Smooth muscle cell (in vitro differentiated cells): ENCODE data around the gene F13A1. TPM values are rescaled to one million over a fixed set of nuclear protein-coding genes. Genes with fewer than 3 reads are reported as not detected.

Source experiments
- DNase-seq: peaks from one replicate; lab custom pipeline; 2025; ENCODE audit not compliant: unreplicated experiment; lab: John Stamatoyannopoulos, UW
- H2AFZ ChIP-seq: fragments of 200-600 bp; sonication (generic); 2 replicates; pipeline ENCODE4 v1.6.0; 2016; ENCODE audit warnings: antibody characterized with exemption, low read depth, mild to moderate bottlenecking
- H3F3A ChIP-seq: fragments of 200-600 bp; sonication (generic); 2 replicates; pipeline ENCODE4 v1.6.0; 2017; ENCODE audit warnings: antibody characterized with exemption, low read depth
- H3K27ac ChIP-seq: fragments of 200-600 bp; sonication (generic); 2 replicates; pipeline ENCODE4 v1.5.1; 2016; ENCODE audit warnings: low read depth, mild to moderate bottlenecking
- H3K27me3 ChIP-seq: fragments of 200-600 bp; sonication (generic); 2 replicates; pipeline ENCODE4 v1.6.1; 2016; ENCODE audit warnings: low read depth, mild to moderate bottlenecking
- H3K36me3 ChIP-seq: fragments of 200-600 bp; sonication (generic); 2 replicates; pipeline ENCODE4 v1.5.1; 2016; ENCODE audit warnings: low read depth
- H3K4me1 ChIP-seq: fragments of 200-600 bp; sonication (generic); 2 replicates; pipeline ENCODE4 v1.5.1; 2016; ENCODE audit warnings: low read depth
- H3K4me2 ChIP-seq: fragments of 200-600 bp; sonication (generic); 2 replicates; pipeline ENCODE4 v1.6.0; 2016; ENCODE audit warnings: mild to moderate bottlenecking
- H3K4me3 ChIP-seq: fragments of 200-600 bp; sonication (generic); 2 replicates; pipeline ENCODE4 v1.5.1; 2016; ENCODE audit warnings: mild to moderate bottlenecking
- H3K79me2 ChIP-seq: fragments of 200-600 bp; sonication (generic); 2 replicates; pipeline ENCODE4 v1.6.0; 2016; ENCODE audit warnings: low read depth, mild to moderate bottlenecking
- H3K9ac ChIP-seq: fragments of 200-600 bp; sonication (generic); 2 replicates; pipeline ENCODE4 v1.6.0; 2016; ENCODE audit warnings: low read depth
- H3K9me3 ChIP-seq: fragments of 200-600 bp; sonication (generic); replicated peaks from 2 replicates; pipeline ENCODE4 v1.5.1; 2016; ENCODE audit warnings: low read depth
- H4K20me1 ChIP-seq: fragments of 200-600 bp; sonication (generic); 2 replicates; pipeline ENCODE4 v1.6.0; 2016; ENCODE audit warnings: low read depth
- CTCF ChIP-seq: fragments of 200-600 bp; sonication (generic); IDR thresholded peaks from 2 replicates; pipeline ENCODE4 v1.5.1; 2017; ENCODE audit warnings: borderline replicate concordance, mild to moderate bottlenecking, antibody characterized with exemption; ENCODE audit not compliant: insufficient read depth, poor library complexity, severe bottlenecking
- WGBS: methylation state at CpG from one replicate; pipeline ENCODE4 v1.1.7; 2016; ENCODE audit warnings: low lambda C conversion rate; 5-methylcytosine and 5-hydroxymethylcytosine counted together
- polyA plus RNA-seq: library from polyadenylated mRNA; unstranded; fragments of >200 nt; fragmentation: Nextera tagmentation; extraction: Ambion mirVana; gene quantifications from 2 replicates; pipeline ENCODE4 v1.2.1, GENCODE V29; 2016
- total RNA-seq: library from RNA; depleted of rRNA; stranded (reverse); fragments of >200 nt; gene quantifications from 2 replicates; pipeline ENCODE4 v1.2.3, GENCODE V29; 2014

Gene F13A1
- total and polyA plus RNA-seq, 2 experiments from 2014 or later = 0.22 TPM; not detected in 1

GRCh38 chr6:6293317-6293716, 27.1 kb downstream of the F13A1 start:
- Histone ChIP-seq H3K4me2 (no peak overlapping the region), H3F3A (no peaks in the 10 kb centered on the region), H3K9me3 (no peaks in the 10 kb centered on the region), H3K79me2 (no peaks in the 10 kb centered on the region), H3K9ac (no peak overlapping the region), H3K27ac (no peak overlapping the region), H4K20me1 (no peaks in the 10 kb centered on the region), H3K4me1 (no peaks in the 10 kb centered on the region), H3K36me3 (no peaks in the 10 kb centered on the region), H3K27me3 (peaks cover 29% of the 10 kb centered on the region), H2AFZ (no peak overlapping the region), H3K4me3 (no peak overlapping the region)
- no peak for DNase-seq
- 13% methylated on average over 3 of the region's 3 CpGs for WGBS
- no peak for TF ChIP-seq CTCF

GRCh38 chr6:6287415-6287814, 33.0 kb downstream of the F13A1 start:
- H3K4me1 ChIP-seq = no peaks in the 10 kb centered on the region
- no peaks in the 10 kb centered on the region for H4K20me1 ChIP-seq
- no peak overlapping the region for H3K4me2 ChIP-seq
- no peak overlapping the region for H3K9ac ChIP-seq
- 83% methylated on average over 3 of the region's 3 CpGs for WGBS
- H3F3A ChIP-seq = no peaks in the 10 kb centered on the region
- no peaks in the 10 kb centered on the region for H3K36me3 ChIP-seq
- H3K79me2 ChIP-seq = no peaks in the 10 kb centered on the region
- H3K9me3 ChIP-seq = no peaks in the 10 kb centered on the region
- no peak overlapping the region for H3K4me3 ChIP-seq
- peaks cover 44% of the 10 kb centered on the region for H3K27me3 ChIP-seq
- H3K27ac ChIP-seq = no peak overlapping the region
- DNase-seq = no peak
- no peak for TF ChIP-seq CTCF
- no peak overlapping the region for H2AFZ ChIP-seq

- TF ChIP-seq CTCF = no peak
- Histone ChIP-seq H3K27ac (no peak overlapping the region), H3K4me2 (no peak overlapping the region), H3K79me2 (no peaks in the 10 kb centered on the region), H3K4me3 (no peak overlapping the region), H3K4me1 (no peaks in the 10 kb centered on the region), H3K36me3 (no peaks in the 10 kb centered on the region), H3F3A (no peaks in the 10 kb centered on the region), H3K9me3 (no peaks in the 10 kb centered on the region), H3K27me3 (peaks cover 28% of the 10 kb centered on the region), H3K9ac (no peak overlapping the region), H4K20me1 (no peaks in the 10 kb centered on the region), H2AFZ (no peak overlapping the region)
- no peak for DNase-seq
- 94% methylated on average over 11 of the region's 11 CpGs for WGBS
These were observed 34.8 kb downstream of the F13A1 start for GRCh38 chr6:6285679-6286078.

- Histone ChIP-seq H3K27me3 (peaks cover 23% of the 10 kb centered on the region), H4K20me1 (no peaks in the 10 kb centered on the region), H3K79me2 (no peaks in the 10 kb centered on the region), H3K9ac (no peak overlapping the region), H3K36me3 (no peaks in the 10 kb centered on the region), H3K4me3 (no peak overlapping the region), H3K4me2 (no peak overlapping the region), H3K27ac (no peak overlapping the region), H2AFZ (no peak overlapping the region), H3K4me1 (no peaks in the 10 kb centered on the region), H3K9me3 (no peaks in the 10 kb centered on the region), H3F3A (no peaks in the 10 kb centered on the region)
- TF ChIP-seq CTCF = no peak
- no peak for DNase-seq
- WGBS = 93% methylated on average over 6 of the region's 6 CpGs
These were observed 36.1 kb downstream of the F13A1 start for GRCh38 chr6:6284221-6284966.
